ENCODE measurements around the gene BORCS8.
"Not testable (repeated sequence)": the region's sequence is repeated elsewhere in the genome, so short reads cannot be mapped to it uniquely, and the experiment has no call there.

Gene BORCS8

DNA sequence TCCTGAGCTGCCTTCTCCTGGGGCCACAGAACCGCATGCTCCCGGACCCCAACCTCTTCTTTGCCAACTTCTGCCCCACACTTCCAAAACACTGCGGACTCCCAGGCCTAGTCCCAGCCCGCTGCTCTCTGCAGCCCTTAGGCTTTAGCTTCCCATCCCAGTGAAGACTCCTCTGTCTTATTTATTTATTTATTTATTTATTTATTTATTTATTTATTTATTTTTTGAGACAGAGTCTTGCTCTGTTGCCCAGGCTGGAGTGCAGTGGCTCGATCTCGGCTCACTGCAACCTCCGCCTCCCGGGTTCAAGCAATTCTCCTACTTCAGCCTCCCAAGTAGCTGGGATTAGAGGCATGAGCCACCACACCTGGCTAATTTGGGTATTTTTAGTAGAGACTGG, 43.4 kb downstream of the BORCS8 start:
- not testable (repeated sequence) for DNase-seq (ENCODE audit: low read depth)

DNA sequence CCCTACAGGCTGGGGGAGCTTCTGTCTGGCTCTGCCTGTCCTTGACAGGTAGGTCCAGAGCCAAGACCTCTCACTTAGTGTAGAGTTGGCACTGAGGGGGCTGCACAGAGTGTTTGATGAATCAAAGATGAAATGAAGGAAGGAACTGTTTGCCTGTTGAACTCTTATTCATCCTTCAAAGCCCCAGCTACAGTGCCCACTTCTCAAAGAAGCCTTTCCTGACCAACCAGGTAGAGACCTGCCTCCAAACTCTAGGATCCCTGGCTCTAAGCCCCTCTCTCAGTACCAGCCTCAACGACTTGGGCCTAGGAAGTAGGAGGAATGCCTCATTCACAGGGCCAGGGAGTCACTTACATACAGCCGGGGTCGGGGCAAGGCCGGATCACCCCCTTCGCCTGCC, 44.6 kb downstream of the BORCS8 start:
- DNase-seq (ENCODE audit: low read depth): no peak

DNA sequence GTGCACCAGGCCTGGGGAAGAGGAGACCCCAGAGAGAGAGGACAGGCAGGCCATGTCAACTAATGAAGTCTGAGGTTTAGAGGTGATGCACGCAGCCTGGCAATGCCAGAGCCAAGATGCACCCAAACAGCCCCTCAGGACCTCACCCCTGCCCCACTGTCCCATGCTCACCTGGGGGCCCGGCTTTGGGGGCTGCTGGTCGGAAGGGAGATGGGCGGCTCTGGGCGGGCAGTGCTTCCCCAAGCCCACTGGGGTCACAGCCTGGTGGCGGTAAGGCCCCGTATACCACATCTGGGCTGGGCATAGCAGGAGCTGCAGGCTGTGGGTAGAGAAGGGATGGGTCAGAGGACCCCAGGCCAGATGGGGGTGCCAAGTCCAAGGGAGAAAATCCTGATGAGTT, 45.1 kb downstream of the BORCS8 start:
- DNase-seq (ENCODE audit: low read depth): no peak

DNA sequence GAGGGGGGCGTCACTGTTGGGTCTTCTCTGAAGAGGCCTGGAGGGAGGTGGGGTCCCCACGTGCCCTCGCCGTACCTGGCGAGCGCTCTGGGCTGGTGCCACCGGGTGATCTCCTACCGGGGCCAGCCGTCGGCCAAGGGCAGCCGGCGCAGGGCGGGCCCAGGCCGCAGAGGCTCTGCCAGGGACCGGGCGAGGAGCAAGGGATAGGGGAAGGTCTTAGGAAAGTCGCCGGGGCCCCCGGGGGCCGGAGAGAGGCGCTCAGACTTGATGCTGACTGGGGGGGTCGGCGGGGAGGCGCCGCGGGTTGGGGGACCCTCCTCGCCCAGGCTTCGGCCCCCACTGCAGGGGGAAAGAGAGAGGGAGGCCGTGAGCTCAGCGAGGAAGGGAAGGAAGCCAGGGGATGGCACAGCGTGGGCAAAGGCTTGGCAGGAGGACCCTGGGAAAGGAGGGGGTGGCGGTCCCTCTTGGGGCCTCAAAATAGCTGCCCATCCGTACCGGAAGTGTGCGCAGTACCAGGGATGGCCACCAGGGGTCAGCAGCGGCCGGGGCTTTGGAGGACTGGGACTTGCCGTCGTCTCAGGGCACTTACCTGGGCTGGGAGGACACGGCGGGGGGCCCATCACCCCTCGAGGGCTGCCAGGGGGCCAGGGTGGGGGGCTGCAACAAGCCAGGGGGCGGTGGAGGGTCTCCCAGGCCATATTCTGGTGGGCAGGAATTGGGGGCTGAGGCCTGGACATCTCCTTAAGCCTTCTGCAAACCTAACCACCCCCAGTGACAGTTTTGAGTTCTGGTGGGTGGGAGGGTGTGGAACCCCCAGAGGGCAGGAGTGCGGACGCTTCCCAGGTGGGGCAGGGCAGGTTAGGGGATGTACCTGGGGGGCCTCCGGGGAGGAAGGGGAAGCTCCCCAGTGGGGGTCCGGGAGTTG, 46.0 kb downstream of the BORCS8 start:
- peak; percentile 11 for DNase-seq (ENCODE audit: low read depth)

DNA sequence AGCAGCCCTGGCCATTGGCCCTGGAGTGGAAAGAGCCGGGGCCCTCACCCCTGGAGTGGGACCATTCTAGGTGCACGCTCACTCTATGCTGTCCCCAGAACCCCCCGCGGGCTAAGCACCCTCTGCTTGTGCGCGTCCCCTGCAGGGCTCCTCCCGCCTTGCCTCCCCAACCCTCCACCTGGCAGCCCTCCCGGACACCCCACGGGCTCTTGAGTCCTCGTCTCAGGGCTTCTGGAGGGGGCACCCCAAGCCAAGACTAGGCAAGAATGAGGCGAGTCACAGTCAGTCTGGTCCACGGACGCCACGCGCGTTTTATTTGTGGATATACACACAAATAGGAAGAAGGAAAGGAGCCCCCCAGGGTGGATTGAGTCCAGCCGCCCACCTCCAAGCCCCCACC, 46.7 kb downstream of the BORCS8 start:
- DNase-seq (ENCODE audit: low read depth): no peak

DNA sequence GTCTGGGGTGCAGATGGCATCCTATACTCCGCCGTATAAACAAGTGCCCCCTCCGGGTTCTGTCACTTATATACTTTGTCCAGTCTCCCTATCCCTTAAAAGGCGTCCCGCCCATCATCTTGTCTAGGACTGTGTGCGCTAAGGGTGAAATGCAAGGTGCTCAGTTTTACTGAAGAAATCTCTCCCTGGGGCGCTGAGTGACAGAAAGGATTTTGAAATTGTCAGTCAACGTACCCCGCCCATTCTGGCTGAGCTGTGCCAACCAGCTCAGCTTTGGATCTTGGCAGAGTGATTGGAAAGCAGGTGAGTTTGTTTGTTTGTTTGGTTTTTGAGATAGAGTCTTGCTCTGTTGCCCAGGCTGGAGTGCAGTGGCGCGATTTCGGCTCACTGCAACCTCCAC, 49.6 kb downstream of the BORCS8 start:
- DNase-seq (ENCODE audit: low read depth): no peak

DNA sequence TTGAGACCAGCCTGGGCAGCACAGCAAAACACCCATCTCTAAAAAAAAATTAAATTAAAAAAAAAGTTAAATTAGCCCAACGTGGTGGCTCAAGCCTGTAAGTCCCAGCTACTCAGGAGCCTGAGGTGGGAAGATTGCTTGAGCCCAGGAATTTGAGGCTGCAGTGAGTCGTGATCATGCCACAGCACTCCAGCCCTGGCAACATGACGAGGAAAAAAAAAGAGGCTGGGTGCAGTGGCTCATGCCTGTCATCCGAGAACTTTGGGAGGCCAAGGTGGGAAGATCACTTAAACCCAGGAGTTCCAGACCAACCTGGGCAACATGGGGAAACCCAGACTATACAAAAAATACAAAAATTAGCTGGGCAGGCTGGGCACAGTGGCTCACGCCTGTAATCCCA, 51.5 kb downstream of the BORCS8 start:
- no peak for DNase-seq (ENCODE audit: low read depth)

DNA sequence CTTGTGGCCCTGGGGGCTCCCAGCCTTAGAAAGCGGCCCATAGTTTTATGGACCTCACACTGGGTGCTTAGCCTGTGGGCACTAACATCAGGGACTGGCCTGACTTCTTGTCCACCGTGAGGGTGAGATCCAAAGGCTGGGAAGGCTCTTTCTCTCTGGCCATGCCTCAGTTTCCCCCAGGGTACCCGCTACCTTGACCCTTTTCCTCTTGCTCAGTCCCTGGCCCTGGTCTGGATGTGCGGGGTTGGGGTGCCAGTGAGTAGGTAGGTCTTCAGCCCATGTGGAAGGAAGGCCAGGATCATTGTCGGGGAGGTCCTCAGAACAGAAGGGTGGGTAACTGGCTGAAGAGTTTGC, 52.1 kb downstream of the BORCS8 start:
- DNase-seq (ENCODE audit: low read depth): no peak

DNA sequence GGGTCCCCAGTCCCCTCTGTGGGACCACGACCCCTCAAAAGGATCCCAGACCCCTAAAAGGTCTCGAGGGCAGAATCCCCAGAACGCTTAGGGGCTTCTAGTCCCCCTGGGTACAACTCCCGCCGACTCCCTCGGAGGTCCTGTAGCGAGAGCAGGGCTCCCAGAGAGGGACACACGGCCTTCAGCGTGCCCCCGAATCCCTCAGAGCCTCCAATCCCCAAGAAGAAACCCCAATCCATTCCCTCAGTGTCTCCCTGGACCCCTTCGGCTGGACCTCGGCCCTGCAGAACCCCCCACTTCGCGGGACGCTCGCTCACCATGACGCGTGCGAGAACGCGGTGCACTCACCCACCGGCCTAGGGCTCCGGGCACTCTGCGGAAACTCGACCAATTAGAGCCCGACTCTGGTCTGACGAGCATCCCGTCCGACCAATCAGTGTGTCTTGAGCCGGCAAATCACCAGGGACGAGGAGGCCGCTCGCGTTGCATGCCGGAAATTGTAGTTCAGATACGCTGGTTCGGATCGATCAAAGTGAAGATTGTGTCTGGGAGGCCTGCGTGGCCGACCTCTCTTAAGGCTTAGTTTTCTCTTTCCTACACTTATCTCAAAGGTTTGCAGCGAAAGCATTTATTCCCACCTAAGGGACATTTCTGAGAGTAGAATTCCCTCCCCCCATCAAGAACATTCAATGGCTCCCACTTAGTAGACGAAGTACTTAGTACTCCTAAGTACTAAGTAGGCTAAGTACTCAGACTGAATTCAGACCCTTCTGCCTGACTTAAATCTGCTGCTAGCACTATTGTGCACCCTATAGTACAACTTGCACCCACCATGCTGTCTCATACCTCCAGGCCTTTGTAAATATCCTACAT, 53.6 kb downstream of the BORCS8 start, which contains the start of gene TMEM161A:
TSS of gene TMEM161A (minus strand) at position 370 of the 873 bp plus-strand sequence. CDS start at position 320, 50 bp downstream.
- peak; percentile 98 for DNase-seq (ENCODE audit: low read depth)

DNA sequence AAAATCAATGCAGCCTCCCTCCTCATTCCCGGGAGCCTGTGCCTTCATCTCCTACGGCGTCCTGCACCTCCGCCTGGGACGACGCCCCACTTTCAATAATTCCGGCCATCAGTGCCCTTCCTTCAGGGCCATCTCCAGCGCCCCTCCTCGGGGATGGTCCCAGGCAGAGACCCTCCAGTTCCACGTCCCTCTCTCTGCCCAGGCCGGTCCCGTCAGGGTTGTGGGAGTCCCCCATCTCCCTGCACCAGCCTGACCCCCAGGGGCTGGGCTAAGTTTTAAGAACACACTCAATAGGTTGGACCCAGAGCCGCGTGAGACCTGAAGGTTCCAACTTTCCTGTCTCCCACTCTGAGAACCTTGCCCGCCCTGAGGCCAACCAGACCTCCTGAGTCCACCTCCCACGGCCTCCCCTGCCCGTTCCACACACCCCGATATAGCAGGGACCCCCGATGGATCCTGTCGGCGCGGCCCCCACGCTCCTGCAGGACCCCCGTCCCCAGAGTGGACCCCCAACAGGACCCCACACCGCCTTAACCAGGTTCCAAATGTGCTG, 54.3 kb downstream of the BORCS8 start:
- no peak for DNase-seq (ENCODE audit: low read depth)

DNA sequence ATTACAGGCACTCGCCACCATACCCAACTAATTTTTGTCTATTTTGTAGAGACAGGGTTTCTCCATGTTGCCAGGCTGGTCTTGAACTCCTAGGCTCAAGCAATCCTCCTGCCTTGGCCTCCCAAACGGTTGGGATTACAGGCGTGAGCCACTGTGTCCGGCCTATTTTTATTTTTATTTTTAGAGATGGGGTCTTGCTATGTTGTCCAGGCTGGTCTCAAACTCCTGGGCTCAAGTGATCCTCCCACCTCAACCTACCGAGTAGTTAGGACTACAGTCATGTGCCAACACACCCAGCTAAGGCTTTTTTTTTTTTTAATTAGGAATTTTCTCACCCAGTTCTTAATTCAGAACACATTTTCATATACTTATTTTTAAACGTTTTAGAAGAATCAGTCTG, 56.2 kb downstream of the BORCS8 start:
- not testable (repeated sequence) for DNase-seq (ENCODE audit: low read depth)

DNA sequence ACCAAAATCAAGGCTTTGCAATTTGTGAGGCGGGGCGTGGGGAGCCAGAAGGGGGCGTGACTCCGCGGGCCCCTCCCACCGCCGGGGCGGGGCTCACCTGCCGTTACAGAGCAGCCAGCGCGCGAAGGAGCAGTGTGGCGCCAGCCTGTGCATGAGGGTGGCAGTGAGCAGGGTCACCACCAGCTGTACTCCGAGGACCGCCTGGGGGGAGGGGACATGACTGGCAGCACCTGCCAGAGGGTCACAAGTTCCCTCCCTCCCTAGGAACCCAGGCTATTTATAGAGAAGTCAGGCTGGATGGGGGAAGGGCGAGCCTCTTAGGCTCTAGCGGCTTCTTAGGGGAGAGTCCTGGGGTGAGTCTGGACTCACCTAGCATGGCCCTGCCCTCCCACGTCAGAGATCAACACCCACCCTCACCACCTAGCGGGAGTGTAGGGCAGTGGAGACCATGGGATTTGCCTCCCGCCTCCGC, 57.2 kb downstream of the BORCS8 start:
- DNase-seq (ENCODE audit: low read depth): no peak

DNA sequence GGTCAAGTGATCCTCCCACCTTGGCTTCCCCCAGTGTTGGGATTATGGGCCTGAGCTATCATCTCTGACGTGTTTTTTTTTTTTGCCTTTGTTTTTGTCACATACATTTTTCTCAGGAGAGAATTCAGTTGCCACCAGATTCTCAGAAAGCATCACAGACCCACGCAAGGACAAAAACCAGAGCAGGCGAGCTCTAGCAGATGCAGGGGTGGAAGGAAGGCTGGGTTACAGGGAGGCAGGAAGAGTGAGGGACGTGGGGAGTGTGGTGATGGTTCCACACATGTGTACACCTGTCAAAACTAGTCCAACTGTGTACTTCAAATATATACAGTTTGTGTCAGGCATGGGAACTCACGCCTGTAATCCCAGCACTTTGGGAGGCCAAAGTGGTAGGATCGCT, 58.0 kb downstream of the BORCS8 start:
- no peak for DNase-seq (ENCODE audit: low read depth)

DNA sequence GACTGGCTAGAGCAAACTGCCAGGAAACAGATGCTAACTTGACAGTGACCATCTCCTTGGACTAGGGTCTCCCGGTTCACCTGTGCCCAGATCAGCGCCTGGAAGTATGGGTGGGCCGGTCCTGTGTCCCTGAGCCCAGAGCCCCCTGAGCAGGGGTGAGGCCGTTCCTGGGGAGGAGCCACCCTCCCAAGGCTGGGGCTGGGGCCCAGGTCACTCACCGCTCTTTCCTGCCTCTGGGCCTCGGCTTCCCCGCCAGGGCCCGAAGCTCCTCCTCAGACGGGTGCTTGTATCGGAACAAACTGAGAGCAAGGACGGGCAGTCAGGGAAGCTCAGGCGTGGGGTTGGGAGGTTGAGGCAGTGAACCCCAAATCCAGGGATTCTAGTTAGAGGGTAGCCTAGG, 59.0 kb downstream of the BORCS8 start:
- no peak for DNase-seq (ENCODE audit: low read depth)

DNA sequence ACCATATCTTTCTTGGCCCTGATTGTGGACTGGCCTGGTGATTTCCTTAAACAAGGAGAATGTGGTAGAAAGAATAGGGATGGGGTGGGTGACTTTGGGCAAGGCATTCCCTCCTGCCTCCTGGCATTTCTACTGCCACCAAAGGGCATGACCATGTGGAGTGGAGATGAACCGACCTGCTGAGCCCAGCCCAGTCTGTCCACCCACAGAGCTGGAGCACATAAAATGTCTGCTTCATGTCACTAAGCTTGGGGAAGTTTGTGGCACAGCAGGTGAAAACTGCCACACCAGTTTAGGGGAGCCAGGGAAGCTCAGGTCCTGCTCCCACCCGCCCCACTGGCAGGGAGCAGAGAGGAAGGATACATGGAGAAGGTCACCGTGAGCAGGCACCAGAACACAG, 60.0 kb downstream of the BORCS8 start:
- no peak for DNase-seq (ENCODE audit: low read depth)

All from non-pigmented ciliary epithelial cell (primary cell).